NCI-H2196 (cell line): ENCODE data around the gene GPR153.
A peak's percentile ranks its signal among the peaks of the same experiment; 100 is the strongest.

Experiments
- DNase-seq: peaks from one replicate; lab custom pipeline; 2025; ENCODE audit not compliant: unreplicated experiment; lab: John Stamatoyannopoulos, UW

The GPR153 gene

GRCh38 chr1:6287029-6287428, 26.1 kb upstream of the GPR153 start:
- no peak for DNase-seq

GRCh38 chr1:6286266-6286665, 25.4 kb upstream of the GPR153 start:
- no peak for DNase-seq

- no peak for DNase-seq
Measured at GRCh38 chr1:6285336-6285735, 24.4 kb upstream of the GPR153 start.

- DNase-seq = no peak
Measured at GRCh38 chr1:6282577-6283270, 21.8 kb upstream of the GPR153 start.

- DNase-seq = no peak
Measured at GRCh38 chr1:6281511-6282402, 20.9 kb upstream of the GPR153 start.

GRCh38 chr1:6280761-6281451, 20.0 kb upstream of the GPR153 start:
- peak; percentile 4 for DNase-seq

- DNase-seq = no peak
Measured at GRCh38 chr1:6279613-6280383, 18.9 kb upstream of the GPR153 start.

GRCh38 chr1:6279066-6279465, 18.2 kb upstream of the GPR153 start:
- no peak for DNase-seq

- no peak for DNase-seq
Measured at GRCh38 chr1:6278263-6278662, 17.4 kb upstream of the GPR153 start.

- no peak for DNase-seq
Measured at GRCh38 chr1:6276811-6277555, 16.1 kb upstream of the GPR153 start.

GRCh38 chr1:6275826-6276782, 15.2 kb upstream of the GPR153 start:
- DNase-seq = no peak

- no peak for DNase-seq
Measured at GRCh38 chr1:6274622-6275139, 13.8 kb upstream of the GPR153 start.

GRCh38 chr1:6274102-6274501, 13.2 kb upstream of the GPR153 start:
- no peak for DNase-seq

- DNase-seq = no peak
Measured at GRCh38 chr1:6273380-6273891, 12.5 kb upstream of the GPR153 start.

GRCh38 chr1:6272868-6273267, 12.0 kb upstream of the GPR153 start:
- no peak for DNase-seq

- DNase-seq = no peak
Measured at GRCh38 chr1:6272452-6272851, 11.6 kb upstream of the GPR153 start.

- DNase-seq = no peak
Measured at GRCh38 chr1:6271554-6271953, 10.7 kb upstream of the GPR153 start.

- no peak for DNase-seq
Measured at GRCh38 chr1:6271006-6271405, 10.1 kb upstream of the GPR153 start.

- no peak for DNase-seq
Measured at GRCh38 chr1:6270401-6270800, 9.5 kb upstream of the GPR153 start.
